Muscle layer of colon (tissue), 2 donors: ENCODE results near the gene RASGRP3.

Experiments used
- H3K27ac ChIP-seq: one replicate; pipeline ENCODE4 v1.7.0; 2013; ENCODE audit warnings: low read depth, mild to moderate bottlenecking, low read length, moderate library complexity
- H3K27me3 ChIP-seq, 2 donors: one replicate each; pipeline ENCODE4 v1.7.0; 2013; ENCODE audit warnings: low read length in 2 of 2, mild to moderate bottlenecking in 2 of 2; ENCODE audit not compliant: insufficient read depth in 2 of 2, control insufficient read depth in 1 of 2
- H3K36me3 ChIP-seq: one replicate; pipeline ENCODE4 v1.7.0; 2013; ENCODE audit warnings: mild to moderate bottlenecking, low read length; ENCODE audit not compliant: insufficient read depth
- H3K4me1 ChIP-seq: one replicate; pipeline ENCODE4 v1.7.0; 2013; ENCODE audit warnings: mild to moderate bottlenecking, low read length; ENCODE audit not compliant: insufficient read depth
- H3K4me3 ChIP-seq, 2 donors: one replicate each; pipeline ENCODE4 v1.7.0; 2013; ENCODE audit warnings: low read length in 2 of 2, low read depth in 1 of 2, mild to moderate bottlenecking in 1 of 2, moderate library complexity in 1 of 2
- H3K9ac ChIP-seq: one replicate; pipeline ENCODE4 v1.7.0; 2013; ENCODE audit warnings: low read length
- H3K9me3 ChIP-seq: one replicate; pipeline ENCODE4 v1.7.0; 2013; ENCODE audit warnings: mild to moderate bottlenecking, low read length
- donor health status: abdominal sarcoma.
- donor health status: Adenocarcinoma of cecum.

Gene RASGRP3

GRCh38 chr2:33496150-33496549 is 19.7 kb downstream of the RASGRP3 start:
- Histone ChIP-seq H3K9ac (no peak overlapping the region), H3K4me1 (no peaks in the 10 kb centered on the region), H3K27ac (no peak overlapping the region), H3K9me3 (no peaks in the 10 kb centered on the region), H3K36me3 (no peaks in the 10 kb centered on the region), H3K27me3 (no peaks in the 10 kb centered on the region), H3K4me3 (no peak overlapping the region)

GRCh38 chr2:33496726-33497125 is 20.3 kb downstream of the RASGRP3 start:
- no peaks in the 10 kb centered on the region for H3K4me1 ChIP-seq
- H3K27ac ChIP-seq: no peak overlapping the region
- no peaks in the 10 kb centered on the region for H3K9me3 ChIP-seq
- no peak overlapping the region for H3K9ac ChIP-seq
- no peaks in the 10 kb centered on the region for H3K36me3 ChIP-seq
- H3K27me3 ChIP-seq: no peaks in the 10 kb centered on the region
- no peak overlapping the region for H3K4me3 ChIP-seq

- H3K27ac ChIP-seq: no peak overlapping the region
Measured at GRCh38 chr2:33497221-33497650, 20.8 kb downstream of the RASGRP3 start.

GRCh38 chr2:33498291-33498956 is 22.0 kb downstream of the RASGRP3 start:
- no peak overlapping the region for H3K4me3 ChIP-seq
- H3K4me1 ChIP-seq: no peaks in the 10 kb centered on the region
- no peak overlapping the region for H3K27ac ChIP-seq
- H3K9me3 ChIP-seq: no peaks in the 10 kb centered on the region
- H3K9ac ChIP-seq: no peak overlapping the region
- no peaks in the 10 kb centered on the region for H3K36me3 ChIP-seq
- no peaks in the 10 kb centered on the region for H3K27me3 ChIP-seq

More at GRCh38 chr2:33497221-33497650, 20.8 kb downstream of the RASGRP3 start:
- H3K9ac ChIP-seq: no peak overlapping the region
- H3K27me3 ChIP-seq: no peaks in the 10 kb centered on the region
- no peak overlapping the region for H3K4me3 ChIP-seq
- no peaks in the 10 kb centered on the region for H3K36me3 ChIP-seq
- H3K4me1 ChIP-seq: no peaks in the 10 kb centered on the region
- H3K9me3 ChIP-seq: no peaks in the 10 kb centered on the region

DNA sequence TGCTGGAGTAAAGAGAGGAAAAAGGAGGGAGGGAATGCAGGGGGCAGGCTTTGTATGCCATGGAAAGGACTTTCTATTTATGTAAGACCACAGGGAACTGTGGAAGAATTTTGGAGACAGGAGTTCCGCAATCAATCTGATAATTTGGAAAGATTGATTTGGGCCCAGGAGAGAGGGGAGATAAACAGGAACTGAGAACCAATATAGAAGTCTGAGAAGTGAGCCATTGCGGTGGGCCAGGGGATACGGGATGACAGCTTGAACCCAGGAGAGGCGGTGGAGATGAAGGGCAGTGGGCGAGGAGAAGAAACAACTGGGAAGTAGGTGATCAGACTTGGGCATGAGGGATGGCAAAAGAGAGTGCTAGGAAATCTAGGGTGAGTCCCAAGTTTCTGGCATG is 23.7 kb downstream of the RASGRP3 start:
- Histone ChIP-seq H3K4me3 (no peak overlapping the region), H3K36me3 (no peaks in the 10 kb centered on the region), H3K4me1 (no peaks in the 10 kb centered on the region), H3K9me3 (no peaks in the 10 kb centered on the region), H3K27ac (no peak overlapping the region), H3K9ac (no peak overlapping the region), H3K27me3 (no peaks in the 10 kb centered on the region)

- H3K36me3 ChIP-seq: no peaks in the 10 kb centered on the region
- H3K9me3 ChIP-seq: no peaks in the 10 kb centered on the region
- H3K9ac ChIP-seq: no peak overlapping the region
- H3K4me1 ChIP-seq: no peaks in the 10 kb centered on the region
- H3K27me3 ChIP-seq: no peaks in the 10 kb centered on the region
- no peak overlapping the region for H3K4me3 ChIP-seq
- H3K27ac ChIP-seq: no peak overlapping the region
Measured at GRCh38 chr2:33502025-33502424, 25.6 kb downstream of the RASGRP3 start.

- H3K4me3 ChIP-seq: no peak overlapping the region
- H3K4me1 ChIP-seq: no peaks in the 10 kb centered on the region
- H3K9ac ChIP-seq: no peak overlapping the region
- H3K27ac ChIP-seq: no peak overlapping the region
- no peaks in the 10 kb centered on the region for H3K9me3 ChIP-seq
- no peaks in the 10 kb centered on the region for H3K27me3 ChIP-seq
- H3K36me3 ChIP-seq: no peaks in the 10 kb centered on the region
Measured at GRCh38 chr2:33503002-33503401, 26.6 kb downstream of the RASGRP3 start.

DNA sequence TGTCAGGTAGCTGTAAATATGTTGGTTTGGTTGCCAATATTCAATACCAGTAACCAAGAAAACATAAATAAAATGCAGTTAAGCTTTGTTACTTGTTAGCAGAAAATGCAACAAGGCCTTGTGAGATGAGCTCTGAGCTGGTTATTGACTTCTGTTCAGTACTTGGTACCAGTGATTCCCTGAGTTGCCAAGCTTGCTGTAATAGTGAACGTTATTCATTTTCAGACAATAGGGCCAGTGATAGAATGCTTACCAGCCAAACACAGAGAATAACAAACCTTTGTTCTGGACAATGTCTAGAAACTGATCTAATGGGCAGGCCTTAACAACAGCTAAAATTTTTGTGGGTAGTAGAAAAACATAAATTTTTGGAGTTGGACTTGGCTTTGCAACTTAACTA is 29.5 kb downstream of the RASGRP3 start:
- no peaks in the 10 kb centered on the region for H3K4me1 ChIP-seq
- no peak overlapping the region for H3K27ac ChIP-seq
- no peaks in the 10 kb centered on the region for H3K36me3 ChIP-seq
- no peaks in the 10 kb centered on the region for H3K27me3 ChIP-seq
- no peak overlapping the region for H3K4me3 ChIP-seq
- H3K9ac ChIP-seq: no peak overlapping the region
- no peaks in the 10 kb centered on the region for H3K9me3 ChIP-seq

- Histone ChIP-seq H3K36me3 (no peaks in the 10 kb centered on the region), H3K9me3 (no peaks in the 10 kb centered on the region), H3K9ac (no peak overlapping the region), H3K4me3 (no peak overlapping the region), H3K4me1 (no peaks in the 10 kb centered on the region), H3K27ac (no peak overlapping the region), H3K27me3 (no peaks in the 10 kb centered on the region)
Measured at GRCh38 chr2:33509908-33510585, 33.6 kb downstream of the RASGRP3 start.

DNA sequence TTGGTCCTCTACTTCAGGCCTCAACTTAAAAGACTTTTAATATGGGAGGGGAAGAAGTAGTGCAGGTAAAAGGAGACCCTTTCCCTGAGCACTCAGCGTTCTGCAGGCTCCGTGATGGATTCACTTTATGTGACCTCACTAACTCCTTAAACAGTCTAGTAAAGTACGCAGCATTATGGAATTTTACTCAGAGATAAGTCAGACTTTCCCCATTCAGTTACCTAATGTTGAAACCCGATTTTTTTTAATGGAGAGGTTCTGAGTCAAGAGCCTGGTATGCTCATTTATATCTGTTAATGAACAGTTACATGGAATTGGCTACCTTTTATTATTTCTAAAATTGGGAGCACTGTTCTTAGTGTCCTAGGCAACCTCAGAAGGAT is 34.1 kb downstream of the RASGRP3 start:
- H3K4me1 ChIP-seq: no peaks in the 10 kb centered on the region
- no peak overlapping the region for H3K27ac ChIP-seq
- no peaks in the 10 kb centered on the region for H3K27me3 ChIP-seq
- H3K9ac ChIP-seq: no peak overlapping the region
- H3K9me3 ChIP-seq: no peaks in the 10 kb centered on the region
- H3K36me3 ChIP-seq: no peaks in the 10 kb centered on the region
- H3K4me3 ChIP-seq: no peak overlapping the region

GRCh38 chr2:33511141-33511540 is 34.7 kb downstream of the RASGRP3 start:
- H3K4me3 ChIP-seq: no peak overlapping the region
- no peaks in the 10 kb centered on the region for H3K4me1 ChIP-seq
- no peaks in the 10 kb centered on the region for H3K9me3 ChIP-seq
- H3K27ac ChIP-seq: no peak overlapping the region
- no peak overlapping the region for H3K9ac ChIP-seq
- H3K27me3 ChIP-seq: no peaks in the 10 kb centered on the region
- no peaks in the 10 kb centered on the region for H3K36me3 ChIP-seq

DNA sequence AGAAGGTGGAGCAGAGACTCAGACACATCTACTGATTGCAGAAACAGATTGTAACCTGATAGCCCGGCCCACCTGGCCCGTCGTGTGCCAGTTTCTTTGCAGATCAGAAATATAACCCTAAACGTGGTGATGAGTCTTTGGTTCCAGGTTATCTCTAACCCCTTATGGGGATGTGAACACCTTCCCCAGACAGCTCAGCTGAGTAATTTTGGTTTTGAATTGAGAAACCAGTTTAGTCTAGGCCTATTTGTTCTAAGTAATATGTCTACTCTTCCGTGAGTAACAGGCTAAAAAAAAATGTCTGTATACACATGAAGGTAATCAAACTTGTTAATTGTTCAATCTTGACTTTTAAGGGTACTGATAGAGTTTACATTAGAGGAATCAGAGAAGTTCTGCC is 35.7 kb downstream of the RASGRP3 start:
- Histone ChIP-seq H3K4me1 (no peaks in the 10 kb centered on the region), H3K9ac (no peak overlapping the region), H3K4me3 (no peak overlapping the region), H3K27me3 (no peaks in the 10 kb centered on the region), H3K27ac (no peak overlapping the region), H3K9me3 (no peaks in the 10 kb centered on the region), H3K36me3 (no peaks in the 10 kb centered on the region)
